ENCODE results near the gene ALG10B.
"Not testable (repeated sequence)": the region's sequence is repeated elsewhere in the genome, so short reads cannot be mapped to it uniquely, and the experiment has no call there.

ALG10B gene

GRCh38 chr12:38289396-38289795 is 27.2 kb upstream of the ALG10B start:
- no peak for DNase-seq
- no peaks in the 10 kb centered on the region for H3K36me3 ChIP-seq
- no peaks in the 10 kb centered on the region for H3K9me3 ChIP-seq

GRCh38 chr12:38291160-38291559 is 25.4 kb upstream of the ALG10B start:
- DNase-seq = no peak
- H3K4me1 ChIP-seq = no peaks in the 10 kb centered on the region
- H3K4me3 ChIP-seq (ENCODE audit: low read depth, low read length) = no peak overlapping the region
- TF ChIP-seq CTCF (IDR thresholded peaks at IDR 0.05; ENCODE audit: low read depth, low read length) = no peak
- H3K9me3 ChIP-seq = no peaks in the 10 kb centered on the region
- no peaks in the 10 kb centered on the region for H3K36me3 ChIP-seq
- H3K27me3 ChIP-seq = no peaks in the 10 kb centered on the region

More at GRCh38 chr12:38289396-38289795, 27.2 kb upstream of the ALG10B start:
- Histone ChIP-seq H3K27me3 (no peaks in the 10 kb centered on the region), H3K4me1 (no peaks in the 10 kb centered on the region), H3K4me3 (ENCODE audit: low read depth, low read length) (no peak overlapping the region)
- TF ChIP-seq CTCF (IDR thresholded peaks at IDR 0.05; ENCODE audit: low read depth, low read length) = no peak

GRCh38 chr12:38302972-38303371 is 13.6 kb upstream of the ALG10B start:
- not testable (repeated sequence) for H3K4me1 ChIP-seq; DNase-seq; H3K4me3 ChIP-seq (ENCODE audit: low read depth, low read length); H3K36me3 ChIP-seq; H3K9me3 ChIP-seq; H3K27me3 ChIP-seq

GRCh38 chr12:38321966-38322365 is 5.4 kb downstream of the ALG10B start:
- H3K27me3 ChIP-seq; H3K36me3 ChIP-seq; H3K9me3 ChIP-seq; H3K4me3 ChIP-seq (ENCODE audit: low read depth, low read length); H3K4me1 ChIP-seq; DNase-seq: not testable (repeated sequence)

GRCh38 chr12:38324912-38325311 is 8.3 kb downstream of the ALG10B start:
- Histone ChIP-seq H3K36me3 (no peaks in the 10 kb centered on the region), H3K27me3 (no peaks in the 10 kb centered on the region), H3K4me3 (ENCODE audit: low read depth, low read length) (no peak overlapping the region), H3K9me3 (no peaks in the 10 kb centered on the region), H3K4me1 (no peaks in the 10 kb centered on the region)
- TF ChIP-seq CTCF (IDR thresholded peaks at IDR 0.05; ENCODE audit: low read depth, low read length) = no peak
- no peak for DNase-seq

- no peaks in the 10 kb centered on the region for H3K36me3 ChIP-seq
- no peaks in the 10 kb centered on the region for H3K4me1 ChIP-seq
- no peak for TF ChIP-seq CTCF (IDR thresholded peaks at IDR 0.05; ENCODE audit: low read depth, low read length)
- no peaks in the 10 kb centered on the region for H3K27me3 ChIP-seq
- H3K9me3 ChIP-seq = no peaks in the 10 kb centered on the region
- DNase-seq = no peak
- no peak overlapping the region for H3K4me3 ChIP-seq (ENCODE audit: low read depth, low read length)
Measured at GRCh38 chr12:38327356-38327755, 10.8 kb downstream of the ALG10B start.

- H3K9me3 ChIP-seq = no peaks in the 10 kb centered on the region
- no peaks in the 10 kb centered on the region for H3K36me3 ChIP-seq
- H3K27me3 ChIP-seq = no peaks in the 10 kb centered on the region
- H3K4me3 ChIP-seq (ENCODE audit: low read depth, low read length) = no peak overlapping the region
- no peaks in the 10 kb centered on the region for H3K4me1 ChIP-seq
- DNase-seq = no peak
- peak; percentile 50 for TF ChIP-seq CTCF (IDR thresholded peaks at IDR 0.05; ENCODE audit: low read depth, low read length)
Measured at GRCh38 chr12:38328306-38328895, 11.8 kb downstream of the ALG10B start.

- H3K27me3 ChIP-seq; H3K9me3 ChIP-seq; DNase-seq; H3K4me1 ChIP-seq; H3K4me3 ChIP-seq (ENCODE audit: low read depth, low read length); H3K36me3 ChIP-seq: not testable (repeated sequence)
Measured at GRCh38 chr12:38330414-38330813, 13.8 kb downstream of the ALG10B start.

All from BE2C (cell line).